ENCODE measurements around the gene SCGB1D2. TPM values are rescaled to one million over a fixed set of nuclear protein-coding genes. Genes with fewer than 3 reads are reported as not detected.

The SCGB1D2 gene
- total RNA-seq, 1 donor from 2014 or later = not detected

DNA sequence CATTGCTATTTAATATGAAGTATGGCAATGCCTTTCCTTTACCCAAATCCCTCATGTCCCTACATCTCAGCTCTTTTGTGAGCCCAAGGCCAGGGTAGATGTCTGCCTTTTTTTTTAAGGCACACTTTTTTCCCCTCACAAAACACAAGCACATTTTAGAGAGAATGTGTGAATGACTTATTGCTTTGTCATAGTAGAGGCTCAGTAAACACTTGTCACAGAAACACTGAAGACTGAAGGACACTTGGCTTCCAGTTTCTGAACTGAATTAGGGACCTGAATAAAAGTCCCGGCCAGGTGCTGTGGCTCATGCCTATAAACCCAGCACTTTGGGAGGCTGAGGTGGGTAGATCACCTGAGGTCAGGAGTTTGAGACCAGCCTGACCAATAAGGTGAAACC is 25.0 kb downstream of the SCGB1D2 start:
- intact Hi-C loops (cut with micrococcal nuclease) = no loop called here
- H3K4me3 Mint-ChIP-seq (ENCODE audit: low read depth) = no peak overlapping the region
- H3K9me3 Mint-ChIP-seq = no peaks in the 10 kb centered on the region
- H3K27me3 Mint-ChIP-seq (ENCODE audit: low read depth) = peaks cover 13% of the 10 kb centered on the region
- no peak overlapping the region for H3K27ac Mint-ChIP-seq
- no peak for DNase-seq (ENCODE audit: low spot score)
- peaks cover 11% of the 10 kb centered on the region for H3K4me1 Mint-ChIP-seq (ENCODE audit: low read depth)
- H3K36me3 Mint-ChIP-seq (ENCODE audit: low read depth) = no peaks in the 10 kb centered on the region

DNA sequence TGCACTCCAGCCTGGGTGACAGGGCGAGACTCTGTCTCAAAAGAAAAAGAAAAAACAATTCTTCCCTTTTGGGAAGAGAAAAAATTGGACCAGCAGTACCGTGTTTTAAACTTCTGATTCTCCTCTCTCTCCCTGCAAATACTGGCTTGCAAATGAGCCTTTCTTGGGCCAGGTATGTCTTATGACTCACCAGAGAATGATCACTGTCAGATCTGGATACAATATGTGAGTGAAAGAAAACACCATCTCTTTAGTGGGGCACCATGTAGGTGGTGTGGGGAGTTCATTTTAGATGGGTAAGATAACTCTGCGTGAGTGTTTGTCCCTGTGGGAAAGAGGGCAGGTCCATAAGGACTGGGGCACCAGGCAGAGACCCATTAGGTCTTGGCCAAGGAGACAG is 25.5 kb downstream of the SCGB1D2 start:
- H3K4me3 Mint-ChIP-seq (ENCODE audit: low read depth) = no peak overlapping the region
- no peak for DNase-seq (ENCODE audit: low spot score)
- H3K36me3 Mint-ChIP-seq (ENCODE audit: low read depth) = no peaks in the 10 kb centered on the region
- H3K27me3 Mint-ChIP-seq (ENCODE audit: low read depth) = peaks cover 13% of the 10 kb centered on the region
- no peak overlapping the region for H3K27ac Mint-ChIP-seq
- intact Hi-C loops (cut with micrococcal nuclease) = no loop called here
- no peaks in the 10 kb centered on the region for H3K9me3 Mint-ChIP-seq
- peaks cover 11% of the 10 kb centered on the region for H3K4me1 Mint-ChIP-seq (ENCODE audit: low read depth)

DNA sequence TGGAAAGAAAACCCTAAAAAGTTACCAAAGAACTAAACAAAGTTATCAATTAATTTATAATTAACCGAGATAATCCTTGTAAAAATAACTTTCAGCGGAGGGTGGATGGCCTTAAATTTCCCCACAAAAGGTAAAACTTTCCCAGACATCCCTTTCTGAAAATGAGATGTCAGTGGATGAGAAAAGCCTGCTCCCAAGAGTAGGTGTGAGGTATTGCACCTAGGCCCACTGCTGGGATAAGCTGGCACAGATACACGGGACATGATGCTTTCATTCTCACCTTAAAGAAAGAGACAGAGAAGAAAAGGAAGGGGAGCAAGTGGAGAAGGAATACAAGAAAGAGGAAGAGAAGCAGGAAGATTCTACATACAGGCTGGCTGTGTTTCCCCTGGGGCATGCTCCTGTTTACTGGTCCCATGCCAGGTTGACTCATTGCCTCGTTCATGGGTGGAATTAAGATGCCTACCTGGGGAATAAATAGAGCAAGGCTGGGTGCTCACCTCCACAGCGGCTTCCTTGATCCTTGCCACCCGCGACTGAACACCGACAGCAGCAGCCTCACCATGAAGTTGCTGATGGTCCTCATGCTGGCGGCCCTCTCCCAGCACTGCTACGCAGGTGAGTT is 27.7 kb downstream of the SCGB1D2 start, which contains the start of gene SCGB2A2:
TSS of gene SCGB2A2 (plus strand) at position 505 of the 625 bp plus-strand sequence. CDS start at position 564, 59 bp downstream.
- Mint-ChIP-seq H3K9me3 (no peaks in the 10 kb centered on the region), H3K4me3 (ENCODE audit: low read depth) (no peak within 1 kb of the TSS), H3K36me3 (ENCODE audit: low read depth) (no peaks in the 10 kb centered on the region), H3K27me3 (ENCODE audit: low read depth) (peaks cover 9% of the 10 kb centered on the region), H3K4me1 (ENCODE audit: low read depth) (peaks cover 8% of the 10 kb centered on the region), H3K27ac (no peak within 1 kb of the TSS)
- DNase-seq (ENCODE audit: low spot score) = no peak
- intact Hi-C loops (cut with micrococcal nuclease) = no loop called here

DNA sequence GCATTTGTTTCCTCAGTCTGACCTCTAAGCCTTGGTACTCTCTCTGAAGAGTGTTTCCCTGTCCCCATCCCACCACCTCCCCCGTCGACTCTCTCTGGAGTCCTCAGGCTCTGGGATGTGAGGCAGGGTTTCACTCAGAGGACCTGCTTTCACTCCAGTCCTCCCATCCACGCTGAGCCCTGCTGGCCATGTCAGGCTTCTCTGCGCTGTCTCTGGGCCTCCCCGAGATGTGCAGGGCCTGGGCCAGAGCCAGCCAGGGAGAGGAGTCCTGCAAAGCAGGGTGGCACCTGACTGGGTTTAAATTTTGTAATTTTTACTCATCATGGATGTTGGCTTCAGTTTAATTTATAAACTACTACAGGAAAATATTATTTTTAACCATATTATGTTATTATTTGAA is 31.2 kb downstream of the SCGB1D2 start:
- H3K9me3 Mint-ChIP-seq = no peaks in the 10 kb centered on the region
- H3K4me1 Mint-ChIP-seq (ENCODE audit: low read depth) = no peaks in the 10 kb centered on the region
- H3K27ac Mint-ChIP-seq = no peak overlapping the region
- no peaks in the 10 kb centered on the region for H3K36me3 Mint-ChIP-seq (ENCODE audit: low read depth)
- intact Hi-C loops (cut with micrococcal nuclease) = no loop called here
- no peak for DNase-seq (ENCODE audit: low spot score)
- H3K4me3 Mint-ChIP-seq (ENCODE audit: low read depth) = no peak overlapping the region
- peaks cover 9% of the 10 kb centered on the region for H3K27me3 Mint-ChIP-seq (ENCODE audit: low read depth)

DNA sequence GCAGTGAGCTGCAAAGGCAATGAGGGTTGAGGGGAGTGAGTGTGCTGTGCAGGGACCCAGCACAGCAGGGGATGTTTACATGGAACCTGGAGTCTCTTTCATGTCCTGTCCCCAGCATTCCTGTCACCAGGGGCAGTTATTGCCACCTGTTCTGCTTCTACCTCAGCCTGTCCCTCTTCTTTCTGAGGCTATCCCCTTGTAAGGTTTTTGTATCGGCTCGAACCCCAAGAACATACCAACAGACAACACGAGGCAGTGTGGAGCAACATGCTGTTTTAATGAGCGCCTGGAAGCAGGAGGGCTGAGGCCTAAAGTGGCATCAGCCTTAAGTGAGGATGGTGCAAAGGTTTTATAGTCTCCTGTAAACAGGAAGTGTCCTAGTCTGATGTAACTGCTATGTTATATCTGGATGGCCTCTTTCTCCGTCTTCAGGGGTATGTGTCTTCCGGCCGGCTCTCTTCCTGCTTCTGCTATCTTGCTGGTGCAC is 31.8 kb downstream of the SCGB1D2 start:
- Mint-ChIP-seq H3K4me1 (ENCODE audit: low read depth) (no peaks in the 10 kb centered on the region), H3K4me3 (ENCODE audit: low read depth) (no peak overlapping the region), H3K9me3 (no peaks in the 10 kb centered on the region), H3K27me3 (ENCODE audit: low read depth) (peaks cover 9% of the 10 kb centered on the region), H3K36me3 (ENCODE audit: low read depth) (no peaks in the 10 kb centered on the region), H3K27ac (no peak overlapping the region)
- no peak for DNase-seq (ENCODE audit: low spot score)
- intact Hi-C loops (cut with micrococcal nuclease) = no loop called here

DNA sequence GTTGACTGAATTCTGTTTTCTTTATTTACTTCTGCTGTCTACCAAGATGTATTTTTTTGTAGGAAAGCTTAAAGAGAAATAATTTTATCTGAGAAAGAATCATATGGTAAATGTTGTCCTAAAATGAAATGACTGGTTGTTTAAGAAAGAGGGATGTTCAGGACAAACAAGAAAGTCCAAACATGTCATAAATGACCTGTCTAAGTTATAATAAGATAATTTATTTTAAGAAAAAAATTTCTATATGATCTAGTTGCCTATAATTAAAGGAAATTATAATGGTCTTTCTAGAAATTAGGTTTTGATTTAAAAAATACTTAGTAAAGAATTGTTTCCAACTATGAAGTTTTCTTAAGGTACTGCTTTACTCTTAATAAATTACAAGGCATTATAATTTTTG is 38.4 kb downstream of the SCGB1D2 start:
- peaks cover 12% of the 10 kb centered on the region for H3K27me3 Mint-ChIP-seq (ENCODE audit: low read depth)
- no peak for DNase-seq (ENCODE audit: low spot score)
- H3K4me1 Mint-ChIP-seq (ENCODE audit: low read depth) = no peaks in the 10 kb centered on the region
- no peak overlapping the region for H3K27ac Mint-ChIP-seq
- intact Hi-C loops (cut with micrococcal nuclease) = no loop called here
- no peak overlapping the region for H3K4me3 Mint-ChIP-seq (ENCODE audit: low read depth)
- H3K36me3 Mint-ChIP-seq (ENCODE audit: low read depth) = no peaks in the 10 kb centered on the region
- H3K9me3 Mint-ChIP-seq = no peaks in the 10 kb centered on the region

Other genes starting within 250 kb of the SCGB1D2 start
- gene INCENP, start 118.2 kb upstream of the SCGB1D2 start, total RNA-seq = 105 and 108 TPM in 2 replicates
- gene SCGB1D1, start 52.0 kb upstream of the SCGB1D2 start, total RNA-seq = not detected in 2 replicates
- not detected in 2 replicates for gene SCGB2A1, start 33.6 kb upstream of the SCGB1D2 start, total RNA-seq
- gene SCGB2A2, start 27.9 kb downstream of the SCGB1D2 start, total RNA-seq = not detected in 2 replicates
- gene SCGB1D4, start 56.8 kb downstream of the SCGB1D2 start, total RNA-seq = not detected in 2 replicates
- gene ASRGL1, start 95.2 kb downstream of the SCGB1D2 start, total RNA-seq = 6.1 and 7.4 TPM in 2 replicates
- gene SCGB1A1, start 176.8 kb downstream of the SCGB1D2 start, total RNA-seq = not detected in 2 replicates

Measured in activated T-helper 2 cell treated with anti-CD3 and anti-CD28 coated beads, Interferon-gamma antibody, Interleukin-2, Interleukin-4, amounts not matched to agents 10 μg/mL and 5 μg/mL and 100 μg/mL, durations not matched to agents 14 hours and 24 hours and 36 hours (primary cell).